H1 (cell line): ENCODE measurements around the gene ETS1. TPM values are rescaled to one million over a fixed set of nuclear protein-coding genes. Genes with fewer than 3 reads are reported as not detected.

Experiments used
- CTCF ChIA-PET: fragments of 300-600 bp; sonication (Branson Sonifier 250); formaldehyde crosslinking; loops from one replicate; lab custom pipeline; 2021; ENCODE audit not compliant: partially characterized antibody; lab: Charles Lee
- POLR2A ChIA-PET: fragments of 300-600 bp; sonication (Branson Sonifier 250); formaldehyde crosslinking; loops from one replicate; lab custom pipeline; 2021; ENCODE audit warnings: inconsistent platforms; ENCODE audit not compliant: partially characterized antibody; lab: Charles Lee
- DNase-seq, 2 experiments: peaks; one replicate each; pipeline versions ENCODE4 v3.0.0 to v3.0.0-alpha.2; 2010 to 2022; ENCODE audit warnings: low spot score in 2 of 2, low read depth in 1 of 2, mixed read lengths in 1 of 2
- FAIRE-seq: peaks from 2 replicates; lab custom pipeline; 2011; peaks lifted over from hg19 to GRCh38; lab: Jason Lieb, UNC
- H2AFZ ChIP-seq: 2 replicates; pipeline ENCODE4 v1.8.1; 2012; ENCODE audit warnings: low read length, inconsistent platforms
- H2AK5ac ChIP-seq: 2 replicates; pipeline ENCODE4 v1.6.1; 2013; ENCODE audit warnings: low read depth, low read length
- H2BK120ac ChIP-seq: replicated peaks from 2 replicates; pipeline ENCODE3; 2013; ENCODE audit warnings: low read depth, low read length, inconsistent platforms
- H2BK12ac ChIP-seq: 2 replicates; pipeline ENCODE4 v1.6.1; 2013; ENCODE audit warnings: low read depth, low read length
- H2BK15ac ChIP-seq: 2 replicates; pipeline ENCODE4 v1.6.1; 2013; ENCODE audit warnings: low read length
- H2BK20ac ChIP-seq: 2 replicates; pipeline ENCODE4 v1.6.1; 2013; ENCODE audit warnings: low read length
- H2BK5ac ChIP-seq: 2 replicates; pipeline ENCODE4 v1.6.1; 2013; ENCODE audit warnings: low read depth, low read length
- H3K14ac ChIP-seq: 2 replicates; pipeline ENCODE4 v1.6.1; 2013; ENCODE audit warnings: inconsistent platforms; ENCODE audit not compliant: insufficient read length
- H3K18ac ChIP-seq: 2 replicates; pipeline ENCODE4 v1.6.1; 2013; ENCODE audit warnings: low read length; ENCODE audit errors: extremely low read depth
- H3K23ac ChIP-seq: 2 replicates; pipeline ENCODE4 v1.6.1; 2013; ENCODE audit warnings: inconsistent platforms; ENCODE audit not compliant: insufficient read length
- H3K23me2 ChIP-seq: 2 replicates; pipeline ENCODE4 v1.6.1; 2013; ENCODE audit warnings: low read depth, low read length
- H3K27ac ChIP-seq: 2 replicates; pipeline ENCODE4 v1.6.1; 2011; ENCODE audit warnings: low read depth, low read length, inconsistent platforms
- H3K27me3 ChIP-seq, 4 experiments: replicated peaks in 1 of 4; 1 replicate in 1 of 4; 2 replicates in 3 of 4; pipeline versions ENCODE4 v1.6.1 to v1.8.1; 2011 to 2013; ENCODE audit warnings: low read length in 3 of 4, mild to moderate bottlenecking in 3 of 4, inconsistent platforms in 2 of 4, mixed read lengths in 2 of 4, moderate library complexity in 1 of 4; ENCODE audit not compliant: control insufficient read depth in 3 of 4, insufficient read depth in 3 of 4; ENCODE audit errors: extremely low read depth in 1 of 4
- H3K36me3 ChIP-seq, 4 experiments: 2 replicates each; pipeline versions ENCODE4 v1.6.1 to v1.8.1; 2011 to 2013; ENCODE audit warnings: mild to moderate bottlenecking in 4 of 4, low read length in 3 of 4, moderate library complexity in 2 of 4, control low read depth in 1 of 4, inconsistent platforms in 1 of 4; ENCODE audit not compliant: insufficient read depth in 4 of 4, control insufficient read depth in 2 of 4
- H3K4ac ChIP-seq: replicated peaks from 2 replicates; pipeline ENCODE3; 2013; ENCODE audit warnings: low read length, low read depth, mixed read lengths, inconsistent platforms; ENCODE audit not compliant: insufficient read length
- H3K4me1 ChIP-seq, 4 experiments: replicated peaks in 1 of 4; 1 replicate in 1 of 4; 2 replicates in 3 of 4; pipeline versions ENCODE4 v1.6.1 to v1.8.1; 2011 to 2013; ENCODE audit warnings: low read length in 3 of 4, inconsistent platforms in 2 of 4, mixed read lengths in 1 of 4; ENCODE audit not compliant: insufficient read depth in 4 of 4, control insufficient read depth in 3 of 4
- H3K4me2 ChIP-seq, 2 experiments: 2 replicates each; pipeline versions ENCODE4 v1.6.1 to v1.8.1; 2011 to 2013; ENCODE audit warnings: low read depth in 2 of 2, low read length in 2 of 2, control low read depth in 1 of 2, inconsistent platforms in 1 of 2, mild to moderate bottlenecking in 1 of 2; ENCODE audit not compliant: insufficient read depth in 1 of 2
- H3K4me3 ChIP-seq, 4 experiments: fragments of 200-600, 300-600 bp in 1 of 4; sonication (generic), shearing (Covaris generic), sonication (Bioruptor Twin) in 1 of 4; 2 replicates each; pipeline versions ENCODE4 v1.5.1 to v1.8.1; 2011 to 2016; ENCODE audit warnings: low read length in 4 of 4, low read depth in 3 of 4, control low read depth in 2 of 4, inconsistent platforms in 2 of 4, mild to moderate bottlenecking in 2 of 4, mixed read lengths in 1 of 4, moderate library complexity in 1 of 4; ENCODE audit not compliant: insufficient read depth in 2 of 4; ENCODE audit errors: extremely low read depth in 1 of 4
- H3K56ac ChIP-seq: replicated peaks from 2 replicates; pipeline ENCODE3; 2013; ENCODE audit warnings: low read depth, mild to moderate bottlenecking, mixed read lengths, low read length, inconsistent platforms; ENCODE audit not compliant: insufficient read length
- H3K79me1 ChIP-seq: 2 replicates; pipeline ENCODE4 v1.6.1; 2013; ENCODE audit warnings: low read depth, low read length, control low read depth
- H3K79me2 ChIP-seq, 2 experiments: 2 replicates each; pipeline versions ENCODE4 v1.6.1 to v1.8.1; 2012 to 2013; ENCODE audit warnings: low read length in 2 of 2, mild to moderate bottlenecking in 2 of 2, inconsistent platforms in 1 of 2; ENCODE audit not compliant: insufficient read depth in 2 of 2, control insufficient read depth in 1 of 2
- H3K9ac ChIP-seq, 4 experiments: replicated peaks in 1 of 4; 1 replicate in 1 of 4; 2 replicates in 3 of 4; pipeline versions ENCODE4 v1.6.1 to v1.8.1; 2011 to 2013; ENCODE audit warnings: low read depth in 3 of 4, low read length in 3 of 4, control low read depth in 2 of 4, mild to moderate bottlenecking in 2 of 4, moderate library complexity in 2 of 4, inconsistent platforms in 1 of 4; ENCODE audit errors: extremely low read depth in 1 of 4
- H3K9me3 ChIP-seq, 2 experiments: 2 replicates each; pipeline versions ENCODE4 v1.6.1 to v1.8.1; 2012 to 2013; ENCODE audit warnings: mild to moderate bottlenecking in 2 of 2, moderate library complexity in 2 of 2, control low read depth in 1 of 2, inconsistent platforms in 1 of 2, low read depth in 1 of 2, low read length in 1 of 2, mixed read lengths in 1 of 2; ENCODE audit not compliant: insufficient read depth in 2 of 2
- H4K20me1 ChIP-seq, 2 experiments: replicated peaks in 1 of 2; 2 replicates each; pipeline versions ENCODE3 to v1.8.1; 2011 to 2013; ENCODE audit warnings: inconsistent platforms in 2 of 2, low read length in 2 of 2, mild to moderate bottlenecking in 1 of 2; ENCODE audit not compliant: insufficient read depth in 2 of 2, control insufficient read depth in 1 of 2
- H4K5ac ChIP-seq: 2 replicates; pipeline ENCODE4 v1.6.1; 2013; ENCODE audit warnings: low read length, low read depth, mixed read lengths, inconsistent platforms; ENCODE audit not compliant: insufficient read length
- H4K8ac ChIP-seq: 2 replicates; pipeline ENCODE4 v1.8.0; 2013; ENCODE audit warnings: mild to moderate bottlenecking, moderate library complexity, low read length, inconsistent platforms; ENCODE audit not compliant: insufficient read depth; ENCODE audit errors: extremely low read depth
- H4K91ac ChIP-seq: replicated peaks from 2 replicates; pipeline ENCODE3; 2013; ENCODE audit warnings: low read length, mixed read lengths, inconsistent platforms; ENCODE audit not compliant: insufficient read length
- BRCA1 ChIP-seq: IDR thresholded peaks from 2 replicates; pipeline ENCODE4 v1.6.1; 2012; ENCODE audit warnings: low read depth, low read length, improper control_type of control experiment
- GTF2F1 ChIP-seq: IDR thresholded peaks from 2 replicates; pipeline ENCODE4 v1.6.1; 2012; ENCODE audit warnings: low read depth, low read length, improper control_type of control experiment, borderline replicate concordance
- JUND ChIP-seq: IDR thresholded peaks from 2 replicates; pipeline ENCODE4 v1.6.1; 2011; ENCODE audit warnings: mild to moderate bottlenecking, improper control_type of control experiment, low read length
- PHF8 ChIP-seq: fragments of 200-600 bp; sonication (generic); conservative IDR thresholded peaks from 2 replicates; pipeline ENCODE4 v1.7.1; 2012; ENCODE audit warnings: low read depth, mild to moderate bottlenecking, inconsistent platforms, low read length, moderate library complexity
- POLR2AphosphoS5 ChIP-seq: IDR thresholded peaks from 2 replicates; pipeline ENCODE4 v1.6.1; 2011; ENCODE audit warnings: low read depth, low read length
- RAD21 ChIP-seq, 2 experiments: IDR thresholded peaks in 1 of 2; conservative IDR thresholded peaks in 1 of 2; 2 replicates each; pipeline ENCODE4 v1.6.1; 2011; ENCODE audit warnings: low read depth in 2 of 2, low read length in 2 of 2, improper control_type of control experiment in 1 of 2, inconsistent platforms in 1 of 2, mild to moderate bottlenecking in 1 of 2, moderate library complexity in 1 of 2
- RFX5 ChIP-seq: IDR thresholded peaks from 2 replicates; pipeline ENCODE4 v1.6.1; 2011; ENCODE audit warnings: low read depth, low read length, improper control_type of control experiment, borderline replicate concordance
- SIN3A ChIP-seq, 2 experiments: IDR thresholded peaks in 1 of 2; conservative IDR thresholded peaks in 1 of 2; 2 replicates each; pipeline ENCODE4 v1.6.1; 2011 to 2012; ENCODE audit warnings: low read length in 2 of 2, improper control_type of control experiment in 1 of 2, low read depth in 1 of 2, mild to moderate bottlenecking in 1 of 2
- SIRT6 ChIP-seq: IDR thresholded peaks from one replicate; pipeline ENCODE4 v1.7.1; 2012; ENCODE audit warnings: low read length, inconsistent platforms
- SP1 ChIP-seq: IDR thresholded peaks from 2 replicates; pipeline ENCODE4 v1.6.1; 2011; ENCODE audit warnings: low read depth, low read length
- SRF ChIP-seq: IDR thresholded peaks from 2 replicates; pipeline ENCODE4 v1.6.1; 2011; ENCODE audit warnings: mild to moderate bottlenecking, low read depth, low read length, moderate library complexity
- WGBS, 2 experiments: shearing (Covaris generic) in 1 of 2; methylation state at CpG; one replicate each; pipeline versions ENCODE4 v1.1.6 to v1.1.7; 2013 to 2015; ENCODE audit warnings: low lambda C conversion rate in 2 of 2, mixed read lengths in 2 of 2, inconsistent platforms in 1 of 2, low coverage in 1 of 2, missing lambda C conversion rate in 1 of 2; ENCODE audit not compliant: insufficient replicate concordance in 2 of 2, insufficient coverage in 1 of 2, insufficient read length in 1 of 2; ENCODE audit errors: extremely low coverage in 1 of 2, missing lambda C conversion rate in 1 of 2; 5-methylcytosine and 5-hydroxymethylcytosine counted together
- polyA plus RNA-seq, 7 experiments: library from polyadenylated mRNA; depleted of rRNA in 3 of 7; stranded (reverse) in 5 of 7; unstranded in 2 of 7; fragments of >200 nt in 5 of 7; fragments of 200-250 nt in 2 of 7; gene quantifications; 1 replicate in 5 of 7; 2 replicates in 1 of 7; 4 replicates in 1 of 7; pipeline versions ENCODE4 v1.2.1 to v1.2.3, GENCODE V29; 2011 to 2013; ENCODE audit warnings: missing spikeins in 2 of 7, mixed read lengths in 2 of 7
- total RNA-seq: library from RNA; stranded (reverse); fragmentation: NEBNext Ultra II Directional; extraction: Animal tissue kit (Norgen Biotek cat#: 25700); gene quantifications from 2 replicates; pipeline ENCODE4 v1.2.1, GENCODE V29; 2021
- TF ChIP-seq, protein P1 (sequence below): IDR thresholded peaks from 2 replicates; pipeline ENCODE4 v1.6.1; 2012; ENCODE audit warnings: inconsistent platforms
- TF ChIP-seq, protein P2 (sequence below): IDR thresholded peaks from 2 replicates; pipeline ENCODE4 v1.6.1; 2011; ENCODE audit warnings: low read length, improper control_type of control experiment

The ETS1 gene
- total and polyA plus RNA-seq, 2 of the 8 experiments (the other 6 are each of a cell fraction or from before 2014, with no cell fraction given): 10.0 to 35.3 TPM

DNA sequence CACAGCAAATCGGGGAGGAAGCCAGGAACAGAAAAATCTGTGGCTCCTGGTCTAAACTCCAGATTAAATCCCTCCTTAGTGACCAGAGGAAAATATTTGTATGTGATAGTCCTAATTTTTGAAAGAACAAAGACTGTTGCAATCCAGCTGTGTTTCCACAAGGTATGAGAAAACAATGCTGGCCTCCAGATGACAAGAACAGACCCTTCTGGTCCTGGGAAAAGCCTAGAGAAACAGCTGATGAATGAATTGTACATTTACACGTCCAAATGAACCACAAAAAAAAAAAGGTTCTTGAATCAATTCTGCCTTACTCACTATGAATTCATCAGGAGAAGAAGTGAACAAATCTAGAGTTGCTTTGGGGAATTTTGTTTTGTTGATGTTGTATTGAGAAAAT lies 63.7 kb downstream of the ETS1 start:
- Histone ChIP-seq H2AK5ac (no peak overlapping the region), H4K20me1 (no peaks in the 10 kb centered on the region), H3K56ac (no peak overlapping the region), H3K4me2 (no peak overlapping the region; a peak in 1 of 4 replicates), H3K9me3 (no peaks in the 10 kb centered on the region), H2BK15ac (no peak overlapping the region), H3K23ac (no peak overlapping the region), H3K14ac (no peak overlapping the region), H3K36me3 (no peaks in the 10 kb centered on the region), H2BK12ac (no peak overlapping the region), H4K8ac (no peak overlapping the region), H3K27me3 (peaks cover 0 to 36% (median 14%) of the 10 kb centered on the region in 4 experiments; a peak in 6 of 7 replicates), H4K91ac (no peak overlapping the region), H2BK5ac (no peak overlapping the region), H3K18ac (no peak overlapping the region), H3K9ac (no peak overlapping the region), H3K4me1 (peaks cover 0 to 4% (median 1%) of the 10 kb centered on the region in 4 experiments; a peak in 4 of 7 replicates), H2BK120ac (no peak overlapping the region), H3K79me2 (0 out of 4 replicates have a peak, but pooled peaks cover 0 to 3% of the 10 kb centered on the region in 2 experiments), H3K79me1 (no peaks in the 10 kb centered on the region), H4K5ac (no peak overlapping the region), H2AFZ (no peak overlapping the region), H3K27ac (no peak overlapping the region), H2BK20ac (no peak overlapping the region), H3K4ac (no peak overlapping the region), H3K4me3 (no peak overlapping the region), H3K23me2 (peaks cover 5% of the 10 kb centered on the region; the same call in 1 of the 2 replicates)
- no peak for FAIRE-seq
- ChIA-PET CTCF (interaction anchor here (1.4 kb wide), 1 partner anchor 109 kb away, joined by 4 read pairs; no protein-coding TSS in a partner anchor), POLR2A (no interaction called here)
- WGBS, 2 experiments: 77% methylated on average over 2 of the region's 2 CpGs; no CpG with 5 or more reads in 1 of the 2 experiments
- DNase-seq: no peak
- TF ChIP-seq RFX5: no peak
- TF ChIP-seq GTF2F1: no peak
- TF ChIP-seq, protein P1, sequence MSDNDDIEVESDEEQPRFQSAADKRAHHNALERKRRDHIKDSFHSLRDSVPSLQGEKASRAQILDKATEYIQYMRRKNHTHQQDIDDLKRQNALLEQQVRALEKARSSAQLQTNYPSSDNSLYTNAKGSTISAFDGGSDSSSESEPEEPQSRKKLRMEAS: no peak
- no peak for TF ChIP-seq SIRT6
- no peak for TF ChIP-seq BRCA1
- no peak for TF ChIP-seq SIN3A (conservative IDR thresholded peaks at IDR 0.05 in 1 of 2, IDR thresholded peaks at IDR 0.05 in 1 of 2; ENCODE audit: low read depth in 1 of 2, low read length in 2 of 2)
- no peak for TF ChIP-seq PHF8
- no peak for TF ChIP-seq SRF
- TF ChIP-seq SP1: no peak
- no peak for TF ChIP-seq RAD21 (IDR thresholded peaks at IDR 0.05 in 1 of 2, conservative IDR thresholded peaks at IDR 0.05 in 1 of 2; ENCODE audit: low read depth in 2 of 2, low read length in 2 of 2)
- no peak for TF ChIP-seq JUND
- TF ChIP-seq POLR2AphosphoS5: no peak
- TF ChIP-seq, protein P2, sequence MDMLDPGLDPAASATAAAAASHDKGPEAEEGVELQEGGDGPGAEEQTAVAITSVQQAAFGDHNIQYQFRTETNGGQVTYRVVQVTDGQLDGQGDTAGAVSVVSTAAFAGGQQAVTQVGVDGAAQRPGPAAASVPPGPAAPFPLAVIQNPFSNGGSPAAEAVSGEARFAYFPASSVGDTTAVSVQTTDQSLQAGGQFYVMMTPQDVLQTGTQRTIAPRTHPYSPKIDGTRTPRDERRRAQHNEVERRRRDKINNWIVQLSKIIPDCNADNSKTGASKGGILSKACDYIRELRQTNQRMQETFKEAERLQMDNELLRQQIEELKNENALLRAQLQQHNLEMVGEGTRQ: no peak
